GM20000 (cell line): Measurements from ENCODE around the gene POLE2.
"Not testable (repeated sequence)": the region's sequence is repeated elsewhere in the genome, so short reads cannot be mapped to it uniquely, and the experiment has no call there.

Source experiments
- DNase-seq: peaks from one replicate; pipeline ENCODE4 v3.0.0; 2012; ENCODE audit warnings: low spot score
- TF ChIP-seq, protein P1 (sequence below): IDR thresholded peaks from 2 replicates; pipeline ENCODE4 v1.5.1; 2012; ENCODE audit warnings: mild to moderate bottlenecking, control low read depth; ENCODE audit errors: extremely low read depth, missing control alignments

POLE2 gene

DNA sequence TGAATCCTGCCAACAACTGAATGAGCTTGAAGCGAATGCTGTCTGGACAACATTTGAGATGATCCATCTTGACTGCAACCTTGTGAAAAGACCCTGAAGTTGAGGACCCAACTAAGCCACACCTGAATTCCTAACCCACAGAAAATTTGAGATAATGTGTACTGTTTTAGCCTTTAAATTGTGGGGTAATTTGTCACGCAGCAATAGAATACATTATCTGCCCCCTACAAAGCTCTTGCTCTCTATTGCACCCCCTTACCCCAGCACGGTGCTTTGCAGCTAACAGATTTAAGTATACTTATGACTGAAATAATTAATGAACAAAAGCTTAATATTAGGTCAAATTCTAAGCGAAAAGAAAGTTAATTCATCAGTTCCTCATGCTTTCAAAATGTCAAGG is 1.6 kb downstream of the POLE2 start:
- TF ChIP-seq, protein P1, sequence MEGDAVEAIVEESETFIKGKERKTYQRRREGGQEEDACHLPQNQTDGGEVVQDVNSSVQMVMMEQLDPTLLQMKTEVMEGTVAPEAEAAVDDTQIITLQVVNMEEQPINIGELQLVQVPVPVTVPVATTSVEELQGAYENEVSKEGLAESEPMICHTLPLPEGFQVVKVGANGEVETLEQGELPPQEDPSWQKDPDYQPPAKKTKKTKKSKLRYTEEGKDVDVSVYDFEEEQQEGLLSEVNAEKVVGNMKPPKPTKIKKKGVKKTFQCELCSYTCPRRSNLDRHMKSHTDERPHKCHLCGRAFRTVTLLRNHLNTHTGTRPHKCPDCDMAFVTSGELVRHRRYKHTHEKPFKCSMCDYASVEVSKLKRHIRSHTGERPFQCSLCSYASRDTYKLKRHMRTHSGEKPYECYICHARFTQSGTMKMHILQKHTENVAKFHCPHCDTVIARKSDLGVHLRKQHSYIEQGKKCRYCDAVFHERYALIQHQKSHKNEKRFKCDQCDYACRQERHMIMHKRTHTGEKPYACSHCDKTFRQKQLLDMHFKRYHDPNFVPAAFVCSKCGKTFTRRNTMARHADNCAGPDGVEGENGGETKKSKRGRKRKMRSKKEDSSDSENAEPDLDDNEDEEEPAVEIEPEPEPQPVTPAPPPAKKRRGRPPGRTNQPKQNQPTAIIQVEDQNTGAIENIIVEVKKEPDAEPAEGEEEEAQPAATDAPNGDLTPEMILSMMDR: no peak
- no peak for DNase-seq

GRCh38 chr14:49679271-49679670 is 8.7 kb downstream of the POLE2 start:
- no peak for DNase-seq
- TF ChIP-seq, protein P1: no peak

DNA sequence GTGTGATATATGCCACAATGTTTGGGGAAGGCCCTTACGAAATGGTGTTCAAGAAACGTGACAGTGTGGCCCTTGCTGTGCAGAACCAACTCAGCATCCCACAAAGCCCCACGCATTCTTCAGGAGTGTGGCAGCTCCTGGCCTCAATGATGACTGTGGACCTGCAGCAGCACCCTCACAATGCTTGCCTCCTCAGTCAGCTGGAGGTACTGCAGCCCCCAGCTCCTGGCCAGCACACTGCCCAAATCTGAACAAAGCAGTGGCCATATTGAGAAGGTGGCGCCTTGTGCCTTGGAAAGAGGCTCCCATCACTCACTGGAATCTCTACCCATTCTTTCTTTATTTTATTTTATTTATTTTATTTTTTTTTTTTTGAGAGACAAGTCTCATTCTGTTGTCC is 10.4 kb downstream of the POLE2 start:
- DNase-seq: no peak

DNA sequence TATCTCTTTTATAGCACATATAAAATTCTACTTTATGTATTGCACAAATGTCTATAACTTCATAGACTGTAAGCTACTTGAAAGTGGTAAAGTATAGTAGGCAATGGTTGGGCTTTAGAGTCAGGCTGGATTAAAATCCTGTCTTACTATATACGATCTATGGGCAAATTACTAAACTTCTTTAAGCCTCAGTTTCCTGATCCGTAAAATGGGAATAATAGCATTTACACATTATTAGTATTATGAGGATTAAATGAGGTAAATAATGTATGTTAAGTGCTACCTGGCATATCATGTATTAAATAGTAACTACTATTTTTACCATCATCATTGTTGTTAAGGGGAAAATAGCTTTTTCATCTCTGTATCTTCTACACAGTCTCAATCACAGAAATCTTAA is 14.4 kb downstream of the POLE2 start:
- TF ChIP-seq, protein P1: no peak
- no peak for DNase-seq

More for the DNA sequence above, 10.4 kb downstream of the POLE2 start:
- TF ChIP-seq, protein P1: no peak

- no peak for DNase-seq
- TF ChIP-seq, protein P1: no peak
Observed at GRCh38 chr14:49670475-49670874, 17.5 kb downstream of the POLE2 start.

DNA sequence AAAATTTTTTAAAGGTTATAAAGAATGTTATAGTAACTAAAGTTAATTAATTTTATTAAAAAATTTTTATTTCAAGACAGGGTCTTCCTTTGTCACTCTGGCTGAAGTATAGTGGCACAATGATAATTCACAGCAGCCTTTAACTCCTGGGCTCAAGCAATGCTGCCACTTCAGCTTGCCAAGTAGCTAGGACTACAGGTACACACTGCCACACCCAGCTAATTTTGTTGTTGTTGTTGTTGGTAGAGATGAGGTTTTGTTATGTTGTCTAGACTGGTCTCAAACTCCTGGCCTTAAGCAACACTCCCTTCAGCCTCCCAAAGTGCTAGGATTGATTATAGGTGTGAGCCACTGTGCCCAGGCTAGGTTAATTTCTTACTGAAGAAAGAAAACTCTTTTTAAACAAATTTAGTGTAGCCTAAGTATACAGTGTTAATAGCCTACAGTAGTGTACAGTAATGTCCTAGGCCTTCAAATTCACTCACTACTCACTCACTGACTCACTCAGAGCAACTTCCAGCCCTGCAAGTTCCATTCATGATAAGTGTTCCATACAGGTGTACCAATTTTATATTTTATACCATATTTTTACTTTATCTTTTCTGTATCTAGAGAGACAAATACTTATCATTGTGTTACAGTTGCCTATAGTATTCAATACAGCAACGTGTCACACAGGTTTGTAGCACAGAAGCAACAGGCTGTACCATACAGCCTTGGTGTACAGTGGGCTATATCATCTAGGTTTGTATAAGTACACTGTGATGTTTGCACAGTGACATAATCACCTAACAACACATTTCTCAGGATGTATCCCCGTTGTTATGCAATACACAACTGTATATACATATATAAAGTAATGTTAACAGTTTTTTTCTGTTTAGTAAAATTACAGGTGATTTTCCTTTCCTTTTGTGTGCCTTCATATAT is 28.2 kb downstream of the POLE2 start:
- TF ChIP-seq, protein P1: no peak

GRCh38 chr14:49657500-49657899 is 30.5 kb downstream of the POLE2 start:
- not testable (repeated sequence) for DNase-seq

More for the DNA sequence above, 28.2 kb downstream of the POLE2 start:
- DNase-seq: no peak

- TF ChIP-seq, protein P1: no peak
- DNase-seq: no peak
Observed at GRCh38 chr14:49654511-49654910, 33.5 kb downstream of the POLE2 start.
